ENCODE results near the gene CENPV. TPM values are rescaled to one million over a fixed set of nuclear protein-coding genes. Genes with fewer than 3 reads are reported as not detected.
A peak's percentile ranks its signal among the peaks of the same experiment; 100 is the strongest.
"Not testable (repeated sequence)": the region's sequence is repeated elsewhere in the genome, so short reads cannot be mapped to it uniquely, and the experiment has no call there.

The CENPV gene
- 218 TPM for polyA plus RNA-seq (2012; ENCODE audit: insufficient read depth, insufficient read length)

DNA sequence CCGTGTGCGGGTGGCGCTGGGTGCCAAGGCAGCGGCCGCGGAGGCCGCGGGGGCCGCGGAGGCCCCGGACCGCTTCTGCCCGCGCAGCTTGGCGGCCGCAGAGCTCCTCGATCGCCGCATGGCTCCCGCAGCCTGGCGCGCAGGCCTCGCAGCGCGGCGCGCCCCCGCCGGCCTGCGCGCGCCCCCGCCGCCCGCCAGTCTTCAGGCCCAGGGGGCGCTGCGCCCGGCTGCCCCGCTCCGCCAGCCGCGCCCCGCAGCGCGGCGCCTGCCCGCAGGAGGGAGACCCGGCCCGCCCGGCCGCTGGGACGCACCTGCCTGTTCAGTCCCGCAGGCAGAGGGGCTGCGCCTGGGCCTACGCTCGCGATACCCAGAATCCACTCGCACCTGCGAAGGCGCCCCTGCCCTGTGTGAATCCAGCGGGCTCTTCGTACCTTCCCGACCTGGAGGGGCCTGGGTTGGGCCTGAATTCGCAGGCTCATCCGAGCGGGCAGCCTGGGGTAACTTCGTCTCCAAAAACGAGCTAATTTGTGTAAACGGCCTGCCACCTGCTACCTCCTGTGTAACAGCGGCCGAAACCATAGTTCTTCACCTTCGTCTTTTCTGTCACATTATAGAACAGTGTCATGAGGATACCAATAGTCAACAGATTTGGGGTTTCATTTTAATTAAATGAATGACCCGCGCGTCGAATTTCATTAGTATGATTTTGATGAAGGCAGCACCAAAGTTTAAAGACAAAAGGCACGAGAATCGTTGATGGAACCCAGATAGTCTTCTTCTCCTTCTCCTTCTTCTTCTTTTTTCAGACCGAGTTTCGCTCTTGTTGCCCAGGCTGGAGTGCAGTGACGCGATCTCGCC lies at the start of gene CENPV:
TSS of gene CENPV (minus strand) at position 153 of the 858 bp plus-strand sequence. CDS start at position 120, 33 bp downstream.
- H3K4me3 ChIP-seq (ENCODE audit: low read length): peak within 1 kb of the TSS; percentile 87
- peak; percentile 49 for DNase-seq (ENCODE audit: low read depth, low spot score)

DNA sequence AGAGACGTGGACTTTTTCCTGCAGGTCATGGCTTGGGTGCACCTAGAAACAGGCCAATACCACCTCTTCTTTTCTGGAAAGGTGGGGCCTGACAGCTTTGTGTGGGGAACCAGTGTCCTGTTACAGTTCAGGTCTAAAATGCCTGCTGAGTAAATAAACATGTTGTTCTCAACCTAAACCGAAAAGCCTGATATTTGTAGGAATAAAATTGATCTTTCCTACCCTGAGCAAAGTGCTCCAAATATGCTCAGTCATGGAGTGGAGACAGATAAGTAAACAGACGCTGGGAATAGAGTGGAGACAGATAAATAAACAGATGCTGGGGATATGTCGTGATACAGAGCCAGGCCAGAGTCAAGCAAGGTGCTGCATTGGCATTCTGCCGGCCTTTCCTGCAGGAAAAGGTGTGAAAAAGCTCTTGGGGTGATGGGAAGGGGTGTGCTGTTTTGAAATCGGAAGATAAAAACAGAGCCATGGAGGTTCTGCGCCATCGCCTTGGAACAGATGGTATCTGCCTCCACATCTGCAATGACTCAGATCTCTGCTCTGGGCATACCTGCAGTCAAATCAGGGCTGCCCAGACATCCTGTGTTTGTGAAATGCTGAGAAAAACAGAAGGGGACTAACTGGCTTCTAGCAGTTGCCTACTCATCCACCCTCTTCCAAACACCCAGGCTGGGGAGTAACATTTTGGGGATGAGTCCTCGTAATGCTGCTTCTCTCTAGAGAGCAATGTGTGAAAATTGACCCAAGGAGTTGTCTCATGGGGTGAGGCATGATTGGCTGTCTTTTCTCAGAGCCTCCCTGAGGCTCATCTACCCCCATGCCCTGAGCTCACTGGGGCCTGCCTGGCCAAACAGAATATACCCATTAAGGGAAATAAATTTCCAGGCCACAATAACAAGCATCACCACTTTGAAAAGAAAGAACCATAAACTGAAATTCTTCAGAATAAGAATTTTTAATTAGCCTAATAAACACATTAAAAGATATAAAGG lies 45.3 kb upstream of the CENPV start:
- peak; percentile 32 for DNase-seq (ENCODE audit: low read depth, low spot score)
- no peak overlapping the region for H3K4me3 ChIP-seq (ENCODE audit: low read length)

DNA sequence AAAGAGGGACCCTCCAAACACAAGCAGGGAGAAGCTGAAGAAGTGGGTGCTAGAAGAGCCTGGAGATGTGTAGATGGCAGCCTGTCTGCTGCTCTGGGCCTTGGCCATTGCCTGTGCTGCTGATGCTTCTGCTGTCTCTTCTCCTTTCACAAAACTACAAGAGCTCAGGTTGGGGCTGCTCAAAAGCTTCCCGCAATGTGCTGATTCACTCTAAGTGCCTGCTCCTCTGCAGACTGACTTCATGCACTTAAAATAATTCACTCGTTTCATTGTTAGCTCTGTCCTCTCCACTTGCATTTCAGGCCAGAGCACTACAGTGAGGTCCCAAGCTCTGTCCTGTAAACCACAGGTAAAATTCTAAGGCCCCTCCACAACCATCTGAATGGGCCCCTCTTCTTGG lies 43.4 kb upstream of the CENPV start:
- not testable (repeated sequence) for DNase-seq (ENCODE audit: low read depth, low spot score); H3K4me3 ChIP-seq (ENCODE audit: low read length)

DNA sequence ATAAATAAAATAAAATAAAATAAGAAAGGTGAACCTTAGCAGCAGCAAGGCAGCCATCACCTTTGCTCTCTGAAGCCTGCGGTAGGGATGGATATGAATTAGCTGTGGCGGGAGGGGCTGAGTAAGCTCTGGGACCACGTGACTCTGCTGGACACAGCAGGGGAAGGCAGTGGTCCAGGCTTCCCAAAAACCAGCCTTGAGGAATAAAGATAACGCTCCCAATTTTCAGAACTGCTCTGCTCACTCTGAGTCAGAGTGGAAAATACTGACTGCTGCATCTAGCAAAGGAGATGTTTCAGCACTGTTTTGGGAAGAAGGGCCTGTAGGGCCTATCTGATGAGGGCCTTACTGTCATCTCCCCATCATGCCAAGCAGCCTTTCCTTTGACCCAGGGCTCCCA lies 42.6 kb upstream of the CENPV start:
- not testable (repeated sequence) for H3K4me3 ChIP-seq (ENCODE audit: low read length)

DNA sequence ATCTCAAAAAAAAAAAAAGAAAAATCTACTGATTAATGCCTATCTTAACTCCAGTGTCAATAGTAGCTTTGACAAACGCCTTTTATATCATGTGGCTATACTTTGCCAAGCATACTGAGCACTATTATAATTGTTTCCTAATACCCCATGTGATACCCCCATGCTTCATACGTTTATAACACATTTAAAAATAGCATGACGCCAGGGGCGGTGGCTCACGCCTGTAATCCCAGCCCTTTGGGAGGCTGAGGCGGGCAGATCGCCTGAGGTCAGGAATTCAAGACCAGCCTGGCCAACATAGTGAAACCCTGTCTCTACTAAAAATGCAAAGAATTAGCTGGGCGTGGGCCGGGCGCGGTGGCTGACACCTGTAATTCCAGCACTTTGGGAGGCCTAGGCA lies 39.2 kb upstream of the CENPV start:
- not testable (repeated sequence) for H3K4me3 ChIP-seq (ENCODE audit: low read length); DNase-seq (ENCODE audit: low read depth, low spot score)

More for the DNA sequence above, 42.6 kb upstream of the CENPV start:
- not testable (repeated sequence) for DNase-seq (ENCODE audit: low read depth, low spot score)

DNA sequence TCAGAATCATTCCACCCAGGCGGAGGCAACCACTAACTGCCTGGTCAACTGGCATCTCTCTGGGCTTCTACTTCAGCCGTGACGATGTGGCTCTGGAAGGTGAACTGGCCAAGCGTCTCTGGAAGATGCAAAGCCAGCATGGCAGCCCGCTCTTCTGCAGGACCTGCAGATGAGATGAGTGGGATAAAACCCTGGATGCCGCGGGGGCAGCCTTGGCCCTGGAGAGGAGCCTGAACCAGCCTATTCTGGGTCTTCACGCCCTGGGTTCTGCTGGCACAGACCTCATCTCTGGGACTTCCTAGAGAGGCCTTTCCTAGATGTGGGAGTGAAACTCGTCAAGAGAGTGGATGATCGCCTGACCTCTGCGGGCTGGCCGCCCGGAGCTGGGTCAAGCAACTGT lies 38.2 kb upstream of the CENPV start:
- no peak for DNase-seq (ENCODE audit: low read depth, low spot score)
- no peak overlapping the region for H3K4me3 ChIP-seq (ENCODE audit: low read length)

DNA sequence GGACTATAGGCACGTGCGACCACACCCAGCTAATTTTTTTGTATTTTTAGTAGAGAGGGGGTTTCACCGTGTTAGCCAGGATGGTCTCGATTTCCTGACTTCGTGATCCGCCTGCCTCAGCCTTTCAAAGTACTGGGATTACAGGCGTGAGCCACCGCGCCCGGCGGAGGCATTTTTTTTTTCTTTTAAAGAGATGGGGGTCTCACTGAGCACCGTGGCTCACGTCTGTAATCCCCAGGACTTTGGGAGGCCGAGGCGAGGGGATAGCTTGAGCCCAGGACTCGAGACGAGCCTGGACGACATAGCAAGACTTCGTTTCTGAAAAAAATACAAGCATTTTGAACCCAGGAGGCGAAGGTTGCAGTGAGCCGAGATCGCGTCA lies 32.8 kb upstream of the CENPV start:
- not testable (repeated sequence) for DNase-seq (ENCODE audit: low read depth, low spot score)
- H3K4me3 ChIP-seq (ENCODE audit: low read length): peak overlapping the region; percentile 56

DNA sequence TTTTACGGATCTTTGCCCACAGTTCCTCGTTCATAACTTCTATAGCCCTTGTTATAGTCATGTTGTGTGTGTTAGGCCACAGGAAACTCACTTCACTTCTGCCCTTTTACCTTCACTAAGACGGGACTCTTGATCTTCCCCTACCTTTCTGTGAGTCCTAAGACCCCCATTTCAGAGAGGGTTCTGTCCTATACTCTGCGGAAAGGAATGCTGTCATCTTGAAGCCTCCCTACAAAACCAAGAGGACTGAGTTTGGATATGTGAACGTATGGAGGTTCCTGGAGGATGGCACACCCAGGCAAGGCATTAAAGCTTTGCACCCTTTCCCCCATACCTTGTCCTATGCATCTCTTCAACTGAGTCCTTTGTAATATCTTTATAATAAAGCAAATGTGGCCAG lies 31.3 kb upstream of the CENPV start:
- H3K4me3 ChIP-seq (ENCODE audit: low read length): no peak overlapping the region
- no peak for DNase-seq (ENCODE audit: low read depth, low spot score)

DNA sequence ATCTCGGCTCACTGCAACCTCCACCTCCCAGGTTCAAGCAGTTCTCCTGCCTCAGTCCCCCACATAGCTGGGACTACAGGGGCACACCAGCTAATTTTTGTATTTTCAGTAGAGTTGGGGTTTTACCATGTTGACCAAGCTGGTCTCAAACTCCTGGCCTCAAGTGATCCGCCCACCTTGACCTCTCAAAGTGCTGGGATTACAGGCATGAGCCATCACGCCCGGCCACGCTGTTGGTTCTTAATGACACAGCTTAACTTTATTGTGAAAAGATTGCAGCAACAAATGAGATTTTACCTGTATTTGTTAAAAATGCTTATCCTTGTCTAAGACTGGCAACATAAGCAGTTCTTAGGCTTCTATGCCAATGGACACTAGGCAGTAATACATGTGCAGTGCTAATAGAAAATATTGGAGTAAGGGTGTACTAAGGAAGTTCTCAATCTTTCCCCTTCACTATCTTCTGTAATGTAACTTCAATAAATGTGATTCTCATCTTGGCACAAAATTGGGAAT lies 30.6 kb upstream of the CENPV start:
- no peak overlapping the region for H3K4me3 ChIP-seq (ENCODE audit: low read length)
- DNase-seq (ENCODE audit: low read depth, low spot score): no peak

DNA sequence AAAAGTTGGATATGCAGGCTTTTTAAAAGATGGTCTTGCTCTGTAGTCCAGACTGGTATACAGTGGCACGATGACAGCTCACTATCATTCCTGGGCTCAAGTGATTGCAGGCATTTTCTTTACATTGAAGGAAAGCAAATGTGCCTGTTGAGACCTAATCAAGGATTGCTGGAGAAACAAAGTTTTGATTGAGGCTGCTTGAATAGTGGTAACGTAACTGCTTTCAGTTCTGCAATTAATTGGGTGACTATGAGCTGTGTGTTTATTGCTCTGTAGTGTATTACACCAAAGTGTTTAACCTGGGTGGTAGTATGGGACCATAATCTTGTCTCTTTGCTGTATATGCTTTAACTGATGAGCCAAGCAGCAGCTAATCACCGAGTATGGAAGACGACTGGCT lies 29.9 kb upstream of the CENPV start:
- DNase-seq (ENCODE audit: low read depth, low spot score): no peak
- no peak overlapping the region for H3K4me3 ChIP-seq (ENCODE audit: low read length)

DNA sequence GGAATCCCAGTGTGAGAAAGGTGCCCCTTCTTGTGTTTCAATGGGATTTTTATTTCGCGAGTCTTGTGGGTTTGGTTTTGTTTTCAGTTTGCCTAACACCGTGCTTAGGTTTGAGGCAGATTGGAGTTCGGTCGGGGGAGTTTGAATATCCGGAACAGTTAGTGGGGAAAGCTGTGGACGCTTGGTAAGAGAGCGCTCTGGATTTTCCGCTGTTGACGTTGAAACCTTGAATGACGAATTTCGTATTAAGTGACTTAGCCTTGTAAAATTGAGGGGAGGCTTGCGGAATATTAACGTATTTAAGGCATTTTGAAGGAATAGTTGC lies 28.2 kb upstream of the CENPV start:
- H3K4me3 ChIP-seq (ENCODE audit: low read length): peak overlapping the region; percentile 59
- DNase-seq (ENCODE audit: low read depth, low spot score): no peak

DNA sequence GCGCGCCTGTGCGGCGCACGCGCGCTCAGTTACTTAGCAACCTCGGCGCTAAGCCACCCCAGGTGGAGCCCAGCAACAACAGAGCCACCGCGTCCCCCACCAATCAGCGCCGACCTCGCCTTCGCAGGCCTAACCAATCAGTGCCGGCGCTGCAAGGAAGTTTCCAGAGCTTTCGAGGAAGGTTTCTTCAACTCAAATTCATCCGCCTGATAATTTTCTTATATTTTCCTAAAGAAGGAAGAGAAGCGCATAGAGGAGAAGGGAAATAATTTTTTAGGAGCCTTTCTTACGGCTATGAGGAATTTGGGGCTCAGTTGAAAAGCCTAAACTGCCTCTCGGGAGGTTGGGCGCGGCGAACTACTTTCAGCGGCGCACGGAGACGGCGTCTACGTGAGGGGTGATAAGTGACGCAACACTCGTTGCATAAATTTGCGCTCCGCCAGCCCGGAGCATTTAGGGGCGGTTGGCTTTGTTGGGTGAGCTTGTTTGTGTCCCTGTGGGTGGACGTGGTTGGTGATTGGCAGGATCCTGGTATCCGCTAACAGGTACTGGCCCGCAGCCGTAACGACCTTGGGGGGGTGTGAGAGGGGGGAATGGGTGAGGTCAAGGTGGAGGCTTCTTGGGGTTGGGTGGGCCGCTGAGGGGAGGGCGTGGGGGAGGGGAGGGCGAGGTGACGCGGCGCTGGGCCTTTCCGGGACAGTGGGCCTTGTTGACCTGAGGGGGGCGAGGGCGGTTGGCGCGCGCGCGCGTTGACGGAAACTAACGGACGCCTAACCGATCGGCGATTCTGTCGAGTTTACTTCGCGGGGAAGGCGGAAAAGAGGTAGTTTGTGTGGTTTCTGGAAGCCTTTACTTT lies 27.6 kb upstream of the CENPV start, which contains the start of gene UBB:
TSS of gene UBB (plus strand) at position 452 of the 856 bp plus-strand sequence. CDS start 817 bp downstream, outside the sequence.
- peak within 1 kb of the TSS; percentile 59 for H3K4me3 ChIP-seq (ENCODE audit: low read length)
- DNase-seq (ENCODE audit: low read depth, low spot score): peak; percentile 95

DNA sequence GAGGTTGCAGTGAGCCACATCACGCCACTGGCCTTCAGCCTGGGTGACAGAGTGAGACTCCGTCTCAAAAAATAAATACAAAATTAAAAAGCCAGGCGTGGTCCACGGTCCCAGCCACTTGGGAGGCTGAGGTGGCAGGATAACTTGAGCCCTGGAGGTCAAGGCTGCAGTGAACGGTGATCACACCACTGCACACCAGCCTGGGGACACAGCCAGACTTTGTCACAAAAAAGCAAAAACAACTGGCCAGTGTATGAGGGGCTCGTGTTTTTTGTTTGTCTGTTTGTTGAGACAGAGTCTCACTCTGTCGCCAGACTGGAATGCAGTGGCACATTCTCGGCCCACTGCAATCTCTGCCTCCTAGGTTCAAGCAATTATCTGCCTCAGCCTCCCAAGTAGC lies 26.4 kb upstream of the CENPV start:
- no peak overlapping the region for H3K4me3 ChIP-seq (ENCODE audit: low read length)
- no peak for DNase-seq (ENCODE audit: low read depth, low spot score)

DNA sequence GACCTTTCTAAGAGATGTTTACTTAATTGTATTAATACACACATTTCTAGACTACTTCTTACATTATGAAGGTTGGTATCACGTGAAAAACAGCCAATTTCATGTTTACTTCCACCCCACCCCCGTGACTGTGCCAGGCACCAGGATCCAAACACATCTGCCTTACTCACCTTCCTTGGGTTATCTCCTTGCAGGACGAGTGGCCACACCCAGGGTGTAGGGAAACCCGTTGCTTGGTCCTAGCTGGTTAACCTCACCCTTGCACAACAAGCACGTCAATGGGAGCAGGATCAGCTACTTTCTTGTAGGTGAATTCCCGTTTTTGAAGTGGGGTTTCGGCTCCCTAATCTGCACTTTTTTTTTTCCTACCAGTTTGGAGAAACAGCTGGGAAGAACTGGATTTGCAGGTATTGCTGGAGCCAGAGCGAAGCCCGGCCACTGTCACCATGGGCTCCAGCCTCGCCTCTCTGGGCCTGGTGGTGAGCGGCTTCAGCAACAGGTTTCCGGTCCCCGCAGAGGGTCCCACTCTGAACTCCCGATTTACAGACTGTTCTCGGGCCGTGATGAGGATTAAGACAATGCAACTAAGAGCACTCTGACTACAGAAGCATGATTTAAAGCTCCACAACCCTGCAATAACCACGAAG lies 25.5 kb upstream of the CENPV start:
- DNase-seq (ENCODE audit: low read depth, low spot score): no peak

DNA sequence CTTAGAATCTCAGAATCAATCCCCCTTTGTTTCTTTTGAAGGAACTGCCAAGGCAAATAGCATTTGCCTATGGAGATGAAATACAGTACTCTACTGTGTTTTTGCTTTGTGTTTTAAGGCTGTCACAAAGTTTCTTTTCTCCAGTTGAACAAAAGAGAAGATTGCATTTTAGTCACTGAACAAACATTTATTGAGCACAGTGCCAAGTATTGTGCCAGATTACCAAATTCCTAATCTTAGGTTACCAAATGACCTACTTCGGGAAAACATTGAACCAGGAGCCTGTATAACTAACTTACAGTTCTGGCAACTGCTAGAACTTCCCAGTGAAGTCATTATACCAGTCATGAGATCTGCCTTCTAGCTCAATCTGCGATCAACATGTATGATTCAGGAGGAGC lies 24.7 kb upstream of the CENPV start:
- no peak for DNase-seq (ENCODE audit: low read depth, low spot score)
- no peak overlapping the region for H3K4me3 ChIP-seq (ENCODE audit: low read length)

More for the DNA sequence above, 25.5 kb upstream of the CENPV start:
- no peak overlapping the region for H3K4me3 ChIP-seq (ENCODE audit: low read length)

DNA sequence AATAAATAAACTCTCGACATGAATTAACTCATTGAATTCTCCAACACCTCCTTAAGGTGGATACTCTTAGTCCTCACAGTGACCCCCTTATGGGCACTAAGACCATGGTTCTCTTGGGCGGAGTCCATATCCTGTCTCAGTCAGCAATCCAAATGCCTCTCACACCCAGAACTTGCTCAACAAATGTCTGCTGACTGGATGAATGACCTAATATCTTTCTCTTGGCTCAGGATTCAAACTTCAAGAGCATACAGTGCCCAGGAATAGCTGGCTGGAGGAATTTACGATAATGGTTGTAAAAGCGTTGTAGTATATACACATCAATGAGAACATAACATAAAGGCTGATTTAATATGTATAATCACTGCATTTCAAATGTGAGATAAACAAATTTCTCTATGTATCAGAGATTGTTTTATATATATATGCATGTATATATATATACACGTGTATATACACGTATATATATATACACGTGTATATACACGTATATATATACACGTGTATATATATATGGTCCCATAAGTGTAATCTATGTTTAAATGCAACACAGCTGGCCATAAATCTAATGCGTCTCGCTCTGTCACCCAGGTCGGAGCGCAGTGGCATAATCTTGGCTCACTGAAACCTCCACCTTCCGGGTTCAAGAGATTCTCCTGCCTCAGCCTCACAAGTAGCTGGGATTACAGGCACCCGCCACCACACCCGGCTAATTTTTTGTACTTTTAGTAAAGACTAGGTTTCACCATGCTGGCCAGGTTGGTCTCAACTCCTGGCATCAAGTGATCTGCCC lies 21.1 kb upstream of the CENPV start:
- DNase-seq (ENCODE audit: low read depth, low spot score): no peak
- H3K4me3 ChIP-seq (ENCODE audit: low read length): no peak overlapping the region

DNA sequence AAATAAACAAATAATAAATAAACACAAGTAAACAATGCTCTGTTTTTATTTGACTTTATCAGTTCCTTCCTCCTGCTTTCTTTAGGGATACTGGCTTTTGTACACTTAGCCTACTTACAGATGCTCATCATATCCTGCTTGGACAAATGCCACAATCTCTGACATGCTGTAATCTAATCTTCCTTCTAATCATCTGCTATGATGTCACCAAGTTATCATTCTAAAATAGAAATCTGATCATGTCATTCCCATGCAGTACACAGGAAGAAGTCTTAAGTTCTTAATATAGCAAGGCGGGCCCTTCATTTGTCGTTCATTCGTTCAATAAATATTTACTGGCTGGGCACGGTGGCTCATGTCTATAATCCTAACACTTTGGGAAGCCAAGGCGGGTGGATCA lies 18.5 kb upstream of the CENPV start:
- no peak for DNase-seq (ENCODE audit: low read depth, low spot score)
- no peak overlapping the region for H3K4me3 ChIP-seq (ENCODE audit: low read length)

Measured in Jurkat, Clone E6-1 (cell line).